Cardiac muscle cell (in vitro differentiated cells and primary cell): ENCODE measurements around the gene AARS2. TPM values are rescaled to one million over a fixed set of nuclear protein-coding genes. Genes with fewer than 3 reads are reported as not detected.
"Not testable (repeated sequence)": the region's sequence is repeated elsewhere in the genome, so short reads cannot be mapped to it uniquely, and the experiment has no call there.

Experiments
- DNase-seq, 2 donors: peaks; one replicate each; pipeline versions ENCODE4 v3.0.0 to v3.0.0-alpha.2; 2010 to 2017; ENCODE audit warnings: low read depth in 1 of 2, low spot score in 1 of 2
- H3K27ac ChIP-seq: fragments of 200-600 bp; sonication (generic); 2 replicates; pipeline ENCODE4 v1.5.1; 2016
- H3K27me3 ChIP-seq: fragments of 200-600 bp; sonication (generic); 2 replicates; pipeline ENCODE4 v1.6.0; 2016; ENCODE audit warnings: control low read depth
- H3K36me3 ChIP-seq: fragments of 200-600 bp; sonication (generic); 2 replicates; pipeline ENCODE4 v1.5.1; 2016; ENCODE audit warnings: control low read depth
- H3K4me1 ChIP-seq: fragments of 200-600 bp; sonication (generic); 2 replicates; pipeline ENCODE4 v1.8.1; 2017; ENCODE audit warnings: low read depth, mild to moderate bottlenecking, mixed run types
- H3K4me3 ChIP-seq: fragments of 200-600 bp; sonication (generic); 2 replicates; pipeline ENCODE4 v1.5.1; 2016; ENCODE audit warnings: mild to moderate bottlenecking
- H3K9me3 ChIP-seq: fragments of 200-600 bp; sonication (generic); 2 replicates; pipeline ENCODE4 v1.5.1; 2017; ENCODE audit warnings: low read depth, mild to moderate bottlenecking, control low read depth
- polyA plus RNA-seq: library from polyadenylated mRNA; unstranded; fragments of >200 nt; fragmentation: Nextera tagmentation; extraction: Ambion mirVana; gene quantifications from 2 replicates; pipeline ENCODE4 v1.2.1, GENCODE V29; 2016
- total RNA-seq: library from RNA; depleted of rRNA; stranded (reverse); fragments of >200 nt; gene quantifications from 2 replicates; pipeline ENCODE4 v1.2.3, GENCODE V29; 2016
- TF ChIP-seq, protein P1 (sequence below): IDR thresholded peaks from 2 replicates; pipeline ENCODE4 v1.5.1; 2012; ENCODE audit warnings: low read depth, mild to moderate bottlenecking, low read length

The AARS2 gene
- total and polyA plus RNA-seq, 2 experiments from 2014 or later, result 22.9 to 26.7 TPM

DNA sequence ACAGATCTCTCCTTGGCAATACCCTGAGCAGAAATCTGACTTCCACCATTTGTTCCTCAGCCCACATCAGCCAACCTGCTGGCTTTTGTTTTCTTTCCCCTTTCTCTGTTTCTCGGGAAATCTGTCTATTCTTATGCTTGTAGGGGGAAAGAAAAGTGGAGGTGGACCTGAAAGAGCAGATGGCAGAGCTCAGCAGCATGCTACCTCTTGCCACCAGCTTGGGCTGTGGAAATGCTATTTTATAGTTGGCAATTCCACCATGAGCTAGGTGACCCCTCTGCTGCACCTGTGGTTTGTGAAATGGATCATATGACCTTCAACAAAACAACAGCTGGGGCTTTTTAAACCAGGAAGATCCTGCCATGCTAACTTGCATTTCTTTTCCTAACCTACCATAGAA is 22.5 kb upstream of the AARS2 start:
- Histone ChIP-seq H3K27ac (no peak overlapping the region), H3K4me3 (no peak overlapping the region), H3K27me3 (no peaks in the 10 kb centered on the region), H3K9me3 (no peaks in the 10 kb centered on the region), H3K36me3 (no peaks in the 10 kb centered on the region), H3K4me1 (peaks cover 7% of the 10 kb centered on the region)
- DNase-seq, result no peak
- TF ChIP-seq, protein P1, sequence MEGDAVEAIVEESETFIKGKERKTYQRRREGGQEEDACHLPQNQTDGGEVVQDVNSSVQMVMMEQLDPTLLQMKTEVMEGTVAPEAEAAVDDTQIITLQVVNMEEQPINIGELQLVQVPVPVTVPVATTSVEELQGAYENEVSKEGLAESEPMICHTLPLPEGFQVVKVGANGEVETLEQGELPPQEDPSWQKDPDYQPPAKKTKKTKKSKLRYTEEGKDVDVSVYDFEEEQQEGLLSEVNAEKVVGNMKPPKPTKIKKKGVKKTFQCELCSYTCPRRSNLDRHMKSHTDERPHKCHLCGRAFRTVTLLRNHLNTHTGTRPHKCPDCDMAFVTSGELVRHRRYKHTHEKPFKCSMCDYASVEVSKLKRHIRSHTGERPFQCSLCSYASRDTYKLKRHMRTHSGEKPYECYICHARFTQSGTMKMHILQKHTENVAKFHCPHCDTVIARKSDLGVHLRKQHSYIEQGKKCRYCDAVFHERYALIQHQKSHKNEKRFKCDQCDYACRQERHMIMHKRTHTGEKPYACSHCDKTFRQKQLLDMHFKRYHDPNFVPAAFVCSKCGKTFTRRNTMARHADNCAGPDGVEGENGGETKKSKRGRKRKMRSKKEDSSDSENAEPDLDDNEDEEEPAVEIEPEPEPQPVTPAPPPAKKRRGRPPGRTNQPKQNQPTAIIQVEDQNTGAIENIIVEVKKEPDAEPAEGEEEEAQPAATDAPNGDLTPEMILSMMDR, result no peak

GRCh38 chr6:44333942-44334341 is 20.8 kb upstream of the AARS2 start:
- DNase-seq, result no peak
- peaks cover 7% of the 10 kb centered on the region for H3K27me3 ChIP-seq
- no peaks in the 10 kb centered on the region for H3K36me3 ChIP-seq
- no peak overlapping the region for H3K4me3 ChIP-seq
- no peaks in the 10 kb centered on the region for H3K9me3 ChIP-seq
- no peak overlapping the region for H3K27ac ChIP-seq
- TF ChIP-seq, protein P1, result no peak
- H3K4me1 ChIP-seq, result peaks cover 4% of the 10 kb centered on the region

DNA sequence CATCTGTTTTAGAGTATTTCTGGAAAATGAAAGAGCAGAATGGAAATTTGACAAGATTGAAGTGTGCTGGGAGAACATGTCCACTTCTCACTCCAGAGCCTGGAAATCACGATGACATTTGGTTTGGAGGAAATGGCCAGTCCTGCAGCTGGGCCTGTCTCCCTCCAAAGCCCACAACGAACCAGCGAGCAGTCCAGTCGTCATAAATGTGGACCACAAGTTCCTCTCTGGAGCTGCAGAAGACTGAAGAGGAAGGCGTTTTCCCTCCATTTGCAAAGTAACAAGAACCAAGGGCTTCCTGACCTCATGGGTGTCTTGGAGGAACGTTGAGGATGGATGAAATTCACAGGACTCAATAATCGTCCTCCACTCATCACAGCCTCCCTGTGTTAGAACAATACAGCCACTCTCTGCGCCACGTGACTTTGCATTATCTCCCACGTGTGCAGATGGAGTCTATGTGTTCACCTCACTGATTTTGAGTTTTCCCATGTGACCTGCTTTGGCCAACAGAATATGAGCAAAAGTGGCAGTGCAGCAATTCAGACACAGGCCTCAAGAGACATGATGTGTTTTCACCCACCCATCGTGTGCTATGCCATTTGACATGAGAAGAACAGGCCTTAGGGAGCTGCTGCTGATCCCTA is 20.2 kb upstream of the AARS2 start:
- no peak for DNase-seq
- peaks cover 7% of the 10 kb centered on the region for H3K27me3 ChIP-seq
- H3K9me3 ChIP-seq, result no peaks in the 10 kb centered on the region
- H3K27ac ChIP-seq, result no peak overlapping the region
- no peaks in the 10 kb centered on the region for H3K36me3 ChIP-seq
- H3K4me3 ChIP-seq, result no peak overlapping the region
- H3K4me1 ChIP-seq, result no peaks in the 10 kb centered on the region
- TF ChIP-seq, protein P1, result no peak

GRCh38 chr6:44332585-44332984 is 19.4 kb upstream of the AARS2 start:
- no peaks in the 10 kb centered on the region for H3K4me1 ChIP-seq
- H3K9me3 ChIP-seq, result no peaks in the 10 kb centered on the region
- DNase-seq, result no peak
- no peak overlapping the region for H3K27ac ChIP-seq
- no peaks in the 10 kb centered on the region for H3K36me3 ChIP-seq
- TF ChIP-seq, protein P1, result no peak
- H3K4me3 ChIP-seq, result no peak overlapping the region
- H3K27me3 ChIP-seq, result peaks cover 7% of the 10 kb centered on the region

GRCh38 chr6:44329858-44330257 is 16.7 kb upstream of the AARS2 start:
- Histone ChIP-seq H3K9me3 (no peaks in the 10 kb centered on the region), H3K27ac (no peak overlapping the region), H3K36me3 (no peaks in the 10 kb centered on the region), H3K4me3 (no peak overlapping the region), H3K27me3 (peaks cover 7% of the 10 kb centered on the region), H3K4me1 (no peaks in the 10 kb centered on the region)
- TF ChIP-seq, protein P1, result no peak
- no peak for DNase-seq

- not testable (repeated sequence) for H3K9me3 ChIP-seq, H3K27ac ChIP-seq, H3K27me3 ChIP-seq, H3K4me1 ChIP-seq, DNase-seq, H3K36me3 ChIP-seq, H3K4me3 ChIP-seq
These were observed 15.1 kb upstream of the AARS2 start for GRCh38 chr6:44328203-44328602.
